Type B pancreatic cell (in vitro differentiated cells): ENCODE results near the gene A3GALT2. TPM values are rescaled to one million over a fixed set of nuclear protein-coding genes. Genes with fewer than 3 reads are reported as not detected.

Source experiments
- DNase-seq: peaks from one replicate; pipeline ENCODE4 v3.0.0; 2021; ENCODE audit warnings: mixed read lengths; ENCODE audit not compliant: unreplicated experiment; ENCODE audit errors: extremely low spot score
- H3K27ac Mint-ChIP-seq: 2 replicates; pipeline ENCODE4 v1.8.0; 2021; ENCODE audit warnings: mild to moderate bottlenecking, mixed read lengths
- H3K27me3 Mint-ChIP-seq: 2 replicates; pipeline ENCODE4 v1.8.0; 2021; ENCODE audit warnings: mixed read lengths
- H3K36me3 Mint-ChIP-seq: 2 replicates; pipeline ENCODE4 v1.8.0; 2021; ENCODE audit warnings: mixed read lengths
- H3K4me1 Mint-ChIP-seq: one replicate; pipeline ENCODE4 v1.8.0; 2021; ENCODE audit warnings: mixed read lengths; ENCODE audit not compliant: unreplicated experiment
- H3K4me3 Mint-ChIP-seq: 2 replicates; pipeline ENCODE4 v1.8.0; 2021; ENCODE audit warnings: mild to moderate bottlenecking, mixed read lengths
- H3K9me3 Mint-ChIP-seq: 2 replicates; pipeline ENCODE4 v1.8.0; 2021; ENCODE audit warnings: mixed read lengths
- total RNA-seq: library from RNA; stranded (reverse); gene quantifications from 2 replicates; pipeline ENCODE4 v1.2.1, GENCODE V29; 2021; ENCODE audit warnings: low replicate concordance
- TF ChIP-seq, protein P1 (sequence below): fragments of 200-600 bp; sonication (generic); conservative IDR thresholded peaks from 2 replicates; pipeline ENCODE4 v1.5.0; 2021; ENCODE audit warnings: antibody characterized with exemption, mild to moderate bottlenecking

A3GALT2 gene
- total RNA-seq, 1 donor from 2014 or later = 0.29 TPM

DNA sequence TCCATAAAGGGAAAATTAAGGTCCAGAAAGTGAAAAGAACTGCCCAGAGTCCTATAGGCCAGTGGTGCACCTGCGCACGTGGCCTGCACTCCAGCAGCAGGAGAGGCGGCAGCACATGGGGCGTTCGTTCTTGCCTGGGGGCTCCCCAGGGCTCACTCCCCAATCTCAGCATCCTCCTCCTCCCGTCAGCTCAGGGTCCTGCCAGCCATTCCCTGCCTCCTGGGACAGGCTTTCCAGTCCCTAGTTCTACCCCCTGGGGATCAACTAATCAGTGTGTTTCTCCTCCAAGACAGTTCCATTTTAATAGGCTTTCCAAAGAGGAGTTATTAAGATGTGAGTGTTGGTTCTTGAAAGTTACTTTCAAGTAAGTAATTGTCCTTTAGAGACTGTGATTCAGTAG is 1.2 kb upstream of the A3GALT2 start:
- Mint-ChIP-seq H3K4me1 (peaks cover 5% of the 10 kb centered on the region), H3K27me3 (no peaks in the 10 kb centered on the region), H3K4me3 (no peak overlapping the region), H3K9me3 (no peaks in the 10 kb centered on the region), H3K36me3 (peaks cover 18% of the 10 kb centered on the region), H3K27ac (no peak overlapping the region)
- no peak for DNase-seq
- TF ChIP-seq, protein P1, sequence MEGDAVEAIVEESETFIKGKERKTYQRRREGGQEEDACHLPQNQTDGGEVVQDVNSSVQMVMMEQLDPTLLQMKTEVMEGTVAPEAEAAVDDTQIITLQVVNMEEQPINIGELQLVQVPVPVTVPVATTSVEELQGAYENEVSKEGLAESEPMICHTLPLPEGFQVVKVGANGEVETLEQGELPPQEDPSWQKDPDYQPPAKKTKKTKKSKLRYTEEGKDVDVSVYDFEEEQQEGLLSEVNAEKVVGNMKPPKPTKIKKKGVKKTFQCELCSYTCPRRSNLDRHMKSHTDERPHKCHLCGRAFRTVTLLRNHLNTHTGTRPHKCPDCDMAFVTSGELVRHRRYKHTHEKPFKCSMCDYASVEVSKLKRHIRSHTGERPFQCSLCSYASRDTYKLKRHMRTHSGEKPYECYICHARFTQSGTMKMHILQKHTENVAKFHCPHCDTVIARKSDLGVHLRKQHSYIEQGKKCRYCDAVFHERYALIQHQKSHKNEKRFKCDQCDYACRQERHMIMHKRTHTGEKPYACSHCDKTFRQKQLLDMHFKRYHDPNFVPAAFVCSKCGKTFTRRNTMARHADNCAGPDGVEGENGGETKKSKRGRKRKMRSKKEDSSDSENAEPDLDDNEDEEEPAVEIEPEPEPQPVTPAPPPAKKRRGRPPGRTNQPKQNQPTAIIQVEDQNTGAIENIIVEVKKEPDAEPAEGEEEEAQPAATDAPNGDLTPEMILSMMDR = no peak

DNA sequence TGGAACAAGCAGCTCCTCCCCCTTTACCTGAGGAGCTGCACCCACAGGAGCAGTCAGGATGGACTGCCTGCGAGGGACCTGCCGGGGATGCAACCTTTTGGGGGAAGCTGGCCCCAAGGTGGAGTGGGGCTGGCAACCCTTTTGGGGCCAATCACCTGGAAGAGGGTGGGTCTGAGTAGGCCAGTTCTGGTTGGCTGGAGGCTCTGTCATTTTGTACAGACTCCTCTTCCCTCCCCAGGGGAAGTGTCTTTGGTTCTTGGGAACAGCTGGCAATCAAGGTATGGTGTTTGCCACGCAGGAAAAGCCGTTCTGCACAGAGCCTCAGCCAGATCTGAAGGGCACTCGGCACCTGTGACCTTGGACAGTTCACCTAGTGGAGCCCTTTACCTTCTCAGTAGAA is 280 bp upstream of the A3GALT2 start:
- no peaks in the 10 kb centered on the region for H3K9me3 Mint-ChIP-seq
- TF ChIP-seq, protein P1 = no peak
- no peak overlapping the region for H3K27ac Mint-ChIP-seq
- no peak for DNase-seq
- no peaks in the 10 kb centered on the region for H3K27me3 Mint-ChIP-seq
- H3K4me1 Mint-ChIP-seq = peaks cover 5% of the 10 kb centered on the region
- peaks cover 17% of the 10 kb centered on the region for H3K36me3 Mint-ChIP-seq
- H3K4me3 Mint-ChIP-seq = no peak overlapping the region

DNA sequence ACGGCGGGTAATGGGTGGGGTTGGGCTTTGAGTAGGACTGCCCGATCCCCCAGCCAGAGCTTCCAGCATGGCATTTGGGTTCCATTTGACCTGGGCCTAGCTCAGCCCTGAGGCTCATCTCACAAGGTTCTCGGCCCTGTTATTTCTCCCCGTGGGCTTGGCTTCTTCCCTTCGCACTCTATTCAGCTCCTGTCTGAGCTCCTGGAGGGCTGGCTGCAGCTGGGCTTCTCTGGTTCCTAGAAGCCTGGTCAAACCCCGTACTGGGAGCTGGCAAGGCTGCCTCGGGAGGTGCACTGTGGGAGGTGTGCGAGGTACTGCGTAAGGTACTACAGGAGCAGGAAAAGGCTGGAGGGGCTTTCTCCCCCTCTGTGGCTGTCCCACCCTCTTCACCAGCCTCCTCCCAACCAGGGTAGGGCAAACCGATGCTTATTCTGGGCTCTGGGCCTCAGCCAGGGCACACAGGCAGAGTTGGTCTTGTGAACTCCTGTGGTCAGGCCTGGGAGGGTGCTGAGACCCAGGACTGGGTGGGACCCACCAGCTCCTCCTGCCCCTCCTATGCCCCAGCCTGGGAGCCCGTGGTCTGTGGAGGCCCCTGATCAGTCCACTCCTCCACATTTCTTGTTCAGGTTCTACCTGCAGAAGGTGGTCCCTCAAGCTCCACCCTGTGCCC is 814 bp downstream of the A3GALT2 start:
- Mint-ChIP-seq H3K27ac (no peak overlapping the region), H3K27me3 (no peaks in the 10 kb centered on the region), H3K36me3 (peaks cover 9% of the 10 kb centered on the region), H3K4me3 (no peak overlapping the region), H3K4me1 (peaks cover 10% of the 10 kb centered on the region), H3K9me3 (no peaks in the 10 kb centered on the region)
- TF ChIP-seq, protein P1 = no peak
- DNase-seq = no peak

DNA sequence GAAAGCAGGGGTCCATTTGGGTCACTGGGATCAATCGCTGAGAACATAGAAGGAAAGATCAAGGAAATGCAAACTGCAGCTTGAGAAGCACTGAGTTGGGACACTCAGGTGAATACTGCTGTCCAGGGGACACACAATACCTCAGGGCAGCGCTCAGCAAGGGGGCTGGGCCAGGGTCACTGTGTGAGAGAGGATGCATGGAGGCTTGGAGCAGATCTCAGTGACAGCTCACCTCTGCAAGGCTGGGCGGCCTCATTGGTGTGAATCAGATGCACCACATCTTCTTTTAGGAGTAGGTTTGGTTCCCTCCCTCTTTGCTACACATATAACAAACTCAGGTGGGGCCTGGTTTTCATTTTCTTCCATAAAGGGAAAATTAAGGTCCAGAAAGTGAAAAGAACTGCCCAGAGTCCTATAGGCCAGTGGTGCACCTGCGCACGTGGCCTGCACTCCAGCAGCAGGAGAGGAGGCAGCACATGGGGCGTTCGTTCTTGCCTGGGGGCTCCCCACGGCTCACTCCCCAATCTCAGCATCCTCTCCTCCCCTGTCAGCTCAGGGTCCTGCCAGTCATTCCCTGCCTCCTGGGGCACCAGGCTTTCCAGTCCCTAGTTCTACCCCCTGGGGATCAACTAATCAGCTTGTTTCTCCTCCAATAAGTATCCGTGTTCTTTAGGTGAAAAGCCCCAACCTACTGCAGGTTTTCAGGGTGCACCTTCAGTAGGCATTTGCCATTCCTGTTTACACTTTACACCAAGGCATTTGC is 1.5 kb downstream of the A3GALT2 start:
- H3K4me3 Mint-ChIP-seq = no peak overlapping the region
- peaks cover 6% of the 10 kb centered on the region for H3K36me3 Mint-ChIP-seq
- no peak for DNase-seq
- no peaks in the 10 kb centered on the region for H3K27me3 Mint-ChIP-seq
- H3K9me3 Mint-ChIP-seq = no peaks in the 10 kb centered on the region
- TF ChIP-seq, protein P1 = no peak
- H3K27ac Mint-ChIP-seq = peak overlapping the region; percentile 35
- peaks cover 14% of the 10 kb centered on the region for H3K4me1 Mint-ChIP-seq

DNA sequence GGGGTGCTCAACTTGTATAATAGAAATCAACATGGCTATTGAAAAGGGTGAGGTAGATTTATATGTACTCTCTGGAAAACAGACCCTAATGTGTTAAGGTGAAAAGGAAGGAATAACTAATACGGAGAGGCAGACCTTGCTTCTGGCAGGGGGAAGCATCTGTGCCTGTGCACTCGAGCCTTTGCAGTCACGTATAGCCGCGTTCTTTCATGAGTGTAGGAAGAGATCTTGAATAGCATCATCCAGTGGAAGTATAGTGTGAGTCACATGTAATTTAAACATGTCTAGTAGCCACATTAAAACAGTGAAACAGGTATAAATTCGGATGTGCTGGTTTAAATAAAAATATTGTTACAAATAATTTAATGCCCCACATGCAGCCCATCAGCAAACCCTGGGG is 3.0 kb downstream of the A3GALT2 start:
- no peak overlapping the region for H3K27ac Mint-ChIP-seq
- no peak overlapping the region for H3K4me3 Mint-ChIP-seq
- no peaks in the 10 kb centered on the region for H3K27me3 Mint-ChIP-seq
- H3K4me1 Mint-ChIP-seq = peaks cover 14% of the 10 kb centered on the region
- DNase-seq = no peak
- TF ChIP-seq, protein P1 = no peak
- H3K36me3 Mint-ChIP-seq = peaks cover 2% of the 10 kb centered on the region
- no peaks in the 10 kb centered on the region for H3K9me3 Mint-ChIP-seq
